ENCODE results near the gene C17orf78.
"Not testable (repeated sequence)": the region's sequence is repeated elsewhere in the genome, so short reads cannot be mapped to it uniquely, and the experiment has no call there.

Gene C17orf78

DNA sequence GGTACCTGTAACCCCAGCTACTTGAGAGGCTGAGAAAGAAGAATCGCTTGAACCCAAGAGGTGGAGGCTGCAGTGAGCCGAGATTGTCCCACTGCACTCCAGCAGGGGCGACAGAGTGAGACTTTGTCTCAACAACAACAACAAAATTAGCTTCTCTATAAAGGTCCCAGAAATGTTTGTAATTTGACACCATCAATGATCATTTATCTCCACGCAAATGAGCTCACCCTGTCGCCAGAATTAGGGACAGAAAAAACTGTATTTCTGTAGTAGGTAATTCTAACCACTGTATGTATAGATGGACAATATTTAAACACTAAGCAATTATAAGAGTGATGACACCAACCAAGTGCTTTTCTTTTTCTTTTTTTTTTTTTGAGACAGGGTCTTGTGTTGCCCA lies 10.7 kb downstream of the C17orf78 start:
- DNase-seq (ENCODE audit: low spot score), result no peak

DNA sequence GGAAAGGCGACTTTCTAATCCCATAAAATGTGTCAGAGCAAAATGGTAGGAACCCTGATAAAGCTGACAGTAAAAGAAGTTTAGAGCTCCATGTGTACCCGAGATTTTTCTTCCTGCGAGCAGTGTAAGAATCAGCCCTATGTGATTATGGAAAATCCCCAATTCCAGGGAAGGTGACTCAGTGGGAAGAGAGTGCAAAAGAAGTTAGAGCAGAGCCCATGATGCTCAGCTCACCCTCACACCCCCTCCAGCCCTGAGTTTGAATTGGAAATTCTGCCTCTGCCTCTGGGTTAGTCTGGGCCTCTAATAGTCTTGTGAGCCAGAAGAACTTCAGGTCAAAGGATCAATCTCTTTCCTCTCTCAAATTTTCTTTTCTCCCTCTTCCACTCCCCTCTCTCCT lies 12.5 kb downstream of the C17orf78 start:
- no peak for DNase-seq (ENCODE audit: low spot score)

DNA sequence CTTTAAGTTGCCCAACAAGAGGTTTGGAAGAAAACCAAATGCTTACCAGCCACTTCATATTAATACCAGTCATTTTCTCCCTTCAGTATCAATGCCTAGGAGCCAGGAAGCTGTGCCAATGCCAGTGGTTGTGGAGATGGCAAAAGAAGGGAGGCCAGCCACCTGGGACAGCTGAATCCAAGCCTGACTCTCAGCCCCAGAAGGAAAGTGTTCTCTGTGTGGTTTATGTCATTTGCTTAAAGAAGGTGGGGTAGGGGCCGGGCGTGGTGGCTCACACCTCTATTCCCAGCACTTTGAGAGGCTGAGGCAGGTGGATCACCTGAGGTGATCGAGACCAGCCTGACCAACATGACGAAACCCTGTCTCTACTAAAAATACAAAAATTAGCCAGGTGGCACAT lies 13.4 kb downstream of the C17orf78 start:
- no peak for DNase-seq (ENCODE audit: low spot score)

DNA sequence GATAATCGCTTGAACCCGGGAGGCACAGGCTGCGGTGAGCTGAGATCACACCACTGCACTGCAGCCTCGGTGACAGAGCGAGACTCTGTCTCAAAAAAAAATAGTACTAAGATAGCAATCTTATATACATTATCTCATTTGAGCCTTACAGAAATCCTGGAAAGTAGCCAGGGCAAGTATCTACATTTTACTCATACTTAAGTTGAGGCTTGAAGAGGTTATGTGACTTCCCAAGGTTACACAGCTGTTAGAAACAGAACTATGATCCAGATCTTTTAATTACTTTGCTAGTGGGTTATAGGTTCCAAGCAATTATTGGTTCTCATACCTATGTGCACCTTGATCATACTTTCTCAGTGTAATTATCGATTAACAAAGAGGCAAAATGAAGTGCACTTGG lies 15.4 kb downstream of the C17orf78 start:
- DNase-seq (ENCODE audit: low spot score), result no peak

DNA sequence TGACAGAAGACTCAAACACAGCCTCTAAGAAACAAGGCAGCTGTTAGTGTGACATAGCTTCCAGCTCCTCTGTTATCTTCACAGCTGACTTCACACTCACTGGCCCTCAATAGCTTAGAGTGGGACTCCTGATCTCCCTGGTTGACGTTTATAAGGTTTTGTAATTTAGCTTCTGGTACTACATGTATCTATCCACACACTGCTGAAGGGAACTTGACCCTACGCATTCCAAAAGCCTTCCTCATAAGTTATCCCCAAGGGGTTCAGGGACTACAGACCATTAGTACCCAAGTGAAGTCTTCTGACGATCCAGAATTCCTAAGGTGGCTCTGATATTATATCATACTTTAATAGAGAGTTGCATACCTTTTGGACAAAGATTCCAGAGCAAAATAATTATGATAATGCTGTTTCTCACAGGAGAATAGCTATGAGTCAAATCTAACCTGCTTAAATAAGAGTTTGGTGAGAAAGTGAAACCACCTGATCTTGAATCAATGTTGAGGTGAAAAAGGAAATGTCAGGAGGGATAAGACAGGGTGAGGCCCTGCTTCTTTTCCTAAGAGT lies 16.3 kb downstream of the C17orf78 start:
- DNase-seq (ENCODE audit: low spot score), result no peak

GRCh38 chr17:37393352-37393751 lies 17.6 kb downstream of the C17orf78 start:
- no peak for DNase-seq (ENCODE audit: low spot score)

DNA sequence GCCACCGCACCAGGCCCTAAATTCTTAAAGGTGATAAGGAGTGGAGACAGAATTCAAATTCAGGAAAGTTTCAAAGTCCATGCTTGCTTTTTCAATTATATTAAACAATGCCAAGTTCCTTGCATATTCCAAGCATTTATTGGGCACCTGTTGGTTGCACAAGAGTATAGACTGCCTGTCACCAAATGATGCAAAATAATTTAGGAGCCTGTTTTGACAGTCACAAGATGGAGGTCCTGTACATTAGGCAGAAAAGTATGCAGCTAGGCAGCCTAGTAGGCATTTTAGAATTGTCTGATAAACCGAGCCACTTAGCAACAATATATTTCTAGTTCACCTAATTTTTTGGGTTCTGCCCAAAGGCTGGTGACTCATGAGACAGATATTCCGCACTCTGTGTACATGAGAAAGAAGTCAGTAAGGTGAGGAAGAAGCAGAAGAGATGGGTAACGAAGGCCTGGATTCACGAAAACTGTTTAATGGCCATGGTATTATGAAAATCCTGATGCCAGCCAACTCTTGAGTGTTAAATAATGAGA lies 23.5 kb downstream of the C17orf78 start:
- no peak for DNase-seq (ENCODE audit: low spot score)

DNA sequence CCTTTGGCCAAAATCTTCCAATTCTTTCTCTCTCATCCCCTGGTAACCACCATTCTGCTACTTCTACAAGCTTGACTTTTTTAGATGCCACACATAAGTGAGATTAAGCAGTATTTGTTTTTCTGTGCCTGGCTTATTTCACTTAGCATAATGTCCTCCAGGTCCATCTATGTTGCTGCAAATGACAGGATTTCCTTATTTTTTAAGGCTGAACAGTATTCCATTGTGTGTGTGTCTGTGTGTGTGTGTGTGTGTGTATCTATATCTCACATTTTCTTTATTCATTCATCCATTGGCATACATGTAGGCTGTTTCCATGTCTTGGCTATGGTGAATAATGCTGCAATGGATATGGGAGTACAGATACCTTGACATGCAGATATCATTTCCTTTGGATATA lies 24.7 kb downstream of the C17orf78 start:
- no peak for DNase-seq (ENCODE audit: low spot score)

DNA sequence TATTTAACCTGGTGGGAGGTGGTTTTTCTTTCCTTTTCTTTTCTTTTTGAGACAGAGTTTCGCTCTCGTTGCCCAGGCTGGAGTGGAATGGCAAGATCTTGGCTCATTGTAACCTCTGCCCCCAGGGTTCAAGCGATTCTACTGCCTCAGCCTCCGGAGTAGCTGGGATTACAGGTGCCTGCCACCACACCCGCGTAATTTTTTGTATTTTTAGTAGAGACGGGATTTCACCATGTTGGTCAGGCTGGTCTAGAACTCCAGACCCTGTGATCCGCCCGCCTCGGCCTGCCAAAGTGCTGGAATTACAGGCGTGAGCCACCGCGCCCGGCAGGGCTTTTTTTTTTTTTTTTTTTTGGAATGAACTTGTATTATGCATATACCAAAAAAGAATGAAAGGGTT lies 29.7 kb downstream of the C17orf78 start:
- not testable (repeated sequence) for DNase-seq (ENCODE audit: low spot score)

GRCh38 chr17:37405955-37406634 lies 30.3 kb downstream of the C17orf78 start:
- DNase-seq (ENCODE audit: low spot score), result no peak

GRCh38 chr17:37406635-37407461 lies 31.1 kb downstream of the C17orf78 start, which contains the start of the genes ACACA and TADA2A:
Gene ACACA, minus strand, starts transcription at chr17:37406836. Its CDS starts 537 bp downstream, at chr17:37406299.
Gene TADA2A, plus strand, starts transcription at chr17:37406886. Its CDS starts 4,480 bp downstream, at chr17:37411366.
- peak; percentile 69 for DNase-seq (ENCODE audit: low spot score)

- DNase-seq (ENCODE audit: low spot score), result not testable (repeated sequence)
Measured at GRCh38 chr17:37408145-37408479, 32.3 kb downstream of the C17orf78 start.

- no peak for DNase-seq (ENCODE audit: low spot score)
Measured at GRCh38 chr17:37410357-37410756, 34.6 kb downstream of the C17orf78 start.

GRCh38 chr17:37413875-37414519 lies 38.2 kb downstream of the C17orf78 start:
- DNase-seq (ENCODE audit: low spot score), result no peak

GRCh38 chr17:37417852-37418251 lies 42.1 kb downstream of the C17orf78 start:
- DNase-seq (ENCODE audit: low spot score), result no peak

DNA sequence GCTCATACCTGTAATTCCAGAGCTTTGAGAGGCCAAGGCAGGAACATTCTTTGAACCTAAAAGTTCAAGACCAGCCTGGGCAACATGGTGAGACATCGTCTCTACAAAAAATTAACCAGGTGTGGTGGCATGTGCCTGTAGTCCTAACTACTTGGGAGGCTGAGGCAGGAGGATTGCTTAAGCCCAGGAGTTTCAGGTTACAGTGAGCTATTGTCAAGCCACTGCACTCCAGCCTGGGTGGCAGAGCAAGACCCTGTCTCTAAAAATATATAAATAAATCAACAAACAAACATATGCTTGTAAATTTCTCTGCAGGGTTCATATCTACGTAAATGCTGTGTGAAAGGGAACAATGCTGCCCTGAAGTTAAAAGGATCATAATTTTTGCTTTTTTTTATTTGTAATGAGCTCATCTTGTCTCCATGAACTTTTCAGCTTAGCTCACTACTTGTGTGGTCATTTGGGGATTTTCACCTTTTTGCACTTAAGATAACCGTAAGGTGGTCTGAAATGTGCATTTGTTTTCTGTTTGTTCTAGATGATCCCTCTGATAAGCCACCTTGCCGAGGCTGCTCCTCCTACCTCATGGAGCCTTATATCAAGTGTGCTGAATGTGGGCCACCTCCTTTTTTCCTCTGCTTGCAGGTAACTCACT lies 47.3 kb downstream of the C17orf78 start:
- no peak for DNase-seq (ENCODE audit: low spot score)

DNA sequence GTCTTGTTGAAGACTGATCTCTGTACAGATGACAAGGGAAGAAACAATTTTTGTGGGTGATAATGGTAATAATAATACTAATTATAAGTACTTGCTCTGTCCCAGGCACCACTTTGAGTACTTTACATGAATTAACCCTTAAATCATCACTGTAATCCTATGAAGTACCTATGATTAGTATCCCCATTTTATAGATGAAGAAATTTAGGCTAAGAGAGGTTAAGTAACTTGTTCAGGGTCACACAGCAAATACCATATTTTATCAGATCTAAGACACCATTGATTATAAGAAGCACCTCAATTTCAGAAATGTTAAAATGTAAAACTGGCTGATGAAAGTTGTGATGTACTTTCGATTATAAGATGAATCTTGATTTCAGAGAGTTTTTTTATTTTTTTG lies 49.5 kb downstream of the C17orf78 start:
- no peak for DNase-seq (ENCODE audit: low spot score)

DNA sequence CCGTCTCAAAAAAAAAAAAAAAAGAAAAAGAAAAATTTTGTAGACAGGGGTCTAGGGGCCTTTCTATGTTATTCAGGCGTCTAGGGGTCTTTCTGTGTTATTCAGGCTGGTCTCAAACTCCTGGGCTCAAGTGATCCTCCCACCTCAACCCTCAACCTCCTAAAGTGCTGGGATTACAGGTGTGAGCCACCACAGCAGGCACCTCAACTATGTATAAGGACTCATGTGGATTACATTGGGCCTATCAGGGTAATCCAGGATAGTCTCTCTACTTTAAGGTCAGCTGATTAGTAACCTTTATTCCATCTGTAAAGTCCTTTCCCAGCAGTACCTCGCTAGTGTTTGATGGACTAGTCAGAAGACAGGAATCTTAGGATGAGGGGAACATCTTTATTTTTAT lies 53.3 kb downstream of the C17orf78 start:
- no peak for DNase-seq (ENCODE audit: low spot score)

GRCh38 chr17:37429453-37429852 lies 53.7 kb downstream of the C17orf78 start:
- no peak for DNase-seq (ENCODE audit: low spot score)

GRCh38 chr17:37430051-37430627 lies 54.4 kb downstream of the C17orf78 start:
- peak; percentile 5 for DNase-seq (ENCODE audit: low spot score)

DNA sequence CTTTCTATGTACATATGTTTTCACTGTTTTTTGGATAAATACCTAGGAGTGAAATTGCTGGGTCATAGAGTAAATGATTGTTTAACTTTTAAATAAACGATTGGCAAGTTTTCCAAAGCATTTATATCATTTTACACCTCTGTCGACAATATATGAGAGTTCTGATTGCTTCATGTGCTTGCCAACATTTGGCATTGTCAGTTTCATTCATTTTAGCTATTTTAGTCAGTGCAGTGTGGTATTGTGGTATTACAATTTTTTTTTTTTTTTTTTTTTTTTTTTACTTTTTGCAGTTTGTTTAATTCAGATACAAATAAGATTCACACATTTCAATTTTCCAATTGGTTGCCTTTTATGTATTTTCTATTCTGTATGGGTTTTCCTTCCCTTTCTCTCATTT lies 56.9 kb downstream of the C17orf78 start:
- no peak for DNase-seq (ENCODE audit: low spot score)

Data from CD4-positive, alpha-beta T cell treated with Interleukin-2 at 100 ng/mL for 4 hours (primary cell).